ENCODE measurements around the gene EFHD2. TPM values are rescaled to one million over a fixed set of nuclear protein-coding genes. Genes with fewer than 3 reads are reported as not detected.

EFHD2 gene
- 71.5 and 83.0 TPM in 2 replicates for total RNA-seq

DNA sequence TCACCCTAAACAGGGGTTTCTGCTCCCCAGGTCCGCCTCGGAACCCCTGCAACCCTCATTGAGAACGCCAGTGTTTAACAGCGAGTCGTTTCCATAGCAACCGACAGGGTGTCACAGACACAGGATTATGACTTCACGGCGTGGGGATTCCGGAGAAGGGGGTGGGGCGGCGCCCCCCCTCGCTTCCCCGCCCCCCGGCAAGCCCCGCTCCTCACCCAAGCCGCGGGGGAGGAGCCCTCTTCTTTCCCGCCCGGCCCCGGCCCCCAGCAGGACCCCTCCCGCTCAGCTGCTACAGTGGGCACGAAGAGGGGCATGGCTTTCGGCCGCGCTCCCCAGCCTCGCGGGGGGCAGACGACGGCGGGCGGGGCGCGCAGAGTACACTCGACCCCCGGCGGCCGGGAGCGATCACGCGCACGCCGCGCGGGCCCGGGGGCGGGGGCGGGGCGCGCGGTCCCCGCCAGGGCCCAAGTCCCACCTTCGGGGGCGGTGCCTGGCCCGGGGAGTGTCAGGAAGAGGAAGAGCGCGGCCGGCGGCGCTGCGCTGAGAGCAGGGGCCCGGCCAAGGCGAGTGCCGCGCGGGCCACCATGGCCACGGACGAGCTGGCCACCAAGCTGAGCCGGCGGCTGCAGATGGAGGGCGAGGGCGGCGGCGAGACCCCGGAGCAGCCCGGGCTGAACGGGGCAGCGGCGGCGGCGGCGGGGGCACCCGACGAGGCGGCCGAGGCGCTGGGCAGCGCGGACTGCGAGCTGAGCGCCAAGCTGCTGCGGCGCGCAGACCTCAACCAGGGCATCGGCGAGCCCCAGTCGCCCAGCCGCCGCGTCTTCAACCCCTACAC is at the start of gene EFHD2:
Gene EFHD2 (plus strand): TSS at position 501 of the 835 bp plus-strand sequence. CDS start 84 bp downstream, at position 585.

GRCh38 chr1:15456313-15456954 is 46.7 kb downstream of the EFHD2 start, which contains the start of gene CELA2A:
TSS of gene CELA2A (plus strand) at chr1:15456732. CDS start at chr1:15456754, 22 bp downstream.

DNA sequence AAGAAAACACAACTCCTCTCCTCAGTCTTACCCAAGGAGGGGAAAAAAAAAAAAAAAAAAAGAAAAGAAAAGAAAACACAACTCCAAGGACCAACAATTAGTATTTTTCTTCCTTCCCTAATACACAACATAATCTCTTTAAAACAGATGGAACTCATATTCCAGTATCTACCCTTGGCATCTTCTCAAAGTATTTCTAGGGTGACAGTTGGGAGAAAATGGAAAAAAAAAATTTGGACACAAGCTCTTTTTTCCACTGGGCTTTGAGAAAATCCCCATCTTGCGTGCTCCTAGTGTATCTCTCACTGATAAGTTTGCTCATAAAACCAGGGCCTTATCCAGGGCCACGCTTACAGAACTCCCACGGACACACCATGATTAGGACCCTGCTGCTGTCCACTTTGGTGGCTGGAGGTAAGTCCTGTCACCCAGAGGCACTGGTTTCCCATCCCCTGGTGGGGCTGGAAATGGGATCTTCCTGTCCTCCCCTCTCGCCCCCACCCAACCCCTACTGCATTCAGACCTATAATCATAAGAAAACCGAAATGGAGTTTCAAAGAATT is 66.1 kb downstream of the EFHD2 start, which contains the start of gene CELA2B:
Gene CELA2B (plus strand): TSS at position 353 of the 563 bp plus-strand sequence. CDS start 22 bp downstream, at position 375.

Other genes starting within 250 kb of the EFHD2 start
- under 0.01 TPM in 1 of 2 replicates, not detected in the other for gene FHAD1, start 162.7 kb upstream of the EFHD2 start, total RNA-seq
- not detected in 2 replicates for gene CTRC, start 28.6 kb downstream of the EFHD2 start, total RNA-seq
- gene CELA2A, start 46.8 kb downstream of the EFHD2 start, total RNA-seq, result not detected in 2 replicates
- gene CELA2B, start 66.2 kb downstream of the EFHD2 start, total RNA-seq, result not detected in 2 replicates
- 5.8 and 7.6 TPM in 2 replicates for gene CASP9, start 114.3 kb downstream of the EFHD2 start, total RNA-seq
- gene DNAJC16, start 117.0 kb downstream of the EFHD2 start, total RNA-seq, result 14.0 and 16.3 TPM in 2 replicates
- gene AGMAT, start 175.2 kb downstream of the EFHD2 start, total RNA-seq, result 0.70 and 0.99 TPM in 2 replicates
- gene DDI2, start 207.6 kb downstream of the EFHD2 start, total RNA-seq, result 9.3 and 15.2 TPM in 2 replicates

All from airway epithelial cell (primary cell).